ENCODE results near the gene PRDM16.

Gene PRDM16

DNA sequence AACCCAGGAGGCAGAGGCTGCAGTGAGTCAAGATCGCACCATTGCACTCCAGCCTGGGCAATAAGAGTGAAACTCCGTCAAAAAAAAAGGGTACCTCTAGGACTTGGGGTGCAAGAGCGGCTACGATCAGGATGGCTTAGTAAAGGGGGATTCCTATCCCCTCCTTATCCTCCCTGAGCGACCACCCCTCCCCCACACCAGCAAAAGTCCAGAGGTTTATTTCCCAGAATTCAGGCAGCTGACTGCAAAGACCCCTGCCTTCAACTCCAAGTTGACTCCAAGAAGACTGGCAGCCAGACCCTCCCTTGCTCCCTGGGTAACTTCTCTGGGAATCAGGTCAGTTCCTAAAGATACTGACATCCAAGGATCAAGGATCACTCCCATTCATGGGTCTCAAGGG is 12.4 kb upstream of the PRDM16 start:
- DNase-seq: no peak

DNA sequence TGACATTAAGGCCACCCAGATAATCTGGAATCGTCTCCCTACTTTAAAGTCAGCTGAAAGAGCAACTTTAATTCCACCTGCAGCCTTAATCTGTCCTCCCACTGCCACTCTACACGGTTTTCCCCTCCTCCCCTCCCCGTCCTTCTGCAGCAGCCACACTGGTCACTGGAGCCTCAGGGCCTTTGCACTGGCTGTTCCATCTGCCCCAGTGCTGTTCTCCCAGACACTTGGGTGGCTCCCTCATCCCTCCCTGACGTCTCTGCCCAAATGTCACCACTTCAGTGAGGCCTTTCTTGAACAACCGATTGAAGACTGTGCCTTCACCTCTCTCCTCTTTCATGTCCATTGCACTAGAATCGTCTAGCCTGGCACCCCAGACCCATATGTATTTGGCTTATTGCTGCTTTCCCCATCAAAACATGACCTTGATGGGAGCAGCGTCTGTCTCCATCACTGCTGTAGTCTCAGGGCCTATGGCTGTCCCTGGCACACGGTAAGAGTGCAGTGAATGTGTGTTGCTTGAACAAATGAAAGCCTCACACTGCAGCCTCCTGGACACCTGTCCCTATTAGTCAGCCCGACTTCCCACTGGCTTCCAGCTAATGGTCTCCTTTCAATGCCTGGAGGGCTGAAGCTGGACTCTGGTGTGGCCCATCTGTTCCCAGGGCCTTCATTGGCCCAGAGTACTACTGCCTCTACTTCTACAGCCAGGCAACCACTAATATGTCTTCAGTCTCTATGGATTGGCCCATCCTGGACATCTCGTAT is 10.6 kb upstream of the PRDM16 start:
- no peak for DNase-seq

DNA sequence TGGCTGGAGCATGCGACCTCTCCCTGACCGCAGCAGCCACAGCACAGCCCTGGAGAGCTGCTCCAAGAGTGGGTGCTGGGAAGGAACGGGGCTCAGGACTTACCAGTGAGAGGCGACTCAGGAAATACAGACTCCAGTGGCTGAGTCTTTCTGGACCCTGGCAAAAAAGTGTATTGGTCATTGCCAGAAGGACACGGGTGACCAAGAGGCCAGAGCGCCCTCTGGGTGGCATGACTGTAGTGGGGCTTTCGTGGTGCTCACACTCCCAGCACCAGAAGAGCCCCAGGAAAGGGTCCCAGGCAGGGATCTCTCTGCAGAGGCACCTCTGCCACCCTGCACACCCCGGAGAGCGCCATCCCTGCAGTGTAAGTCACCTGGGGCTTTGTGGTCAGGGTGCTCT is 8.9 kb upstream of the PRDM16 start:
- no peak for DNase-seq

DNA sequence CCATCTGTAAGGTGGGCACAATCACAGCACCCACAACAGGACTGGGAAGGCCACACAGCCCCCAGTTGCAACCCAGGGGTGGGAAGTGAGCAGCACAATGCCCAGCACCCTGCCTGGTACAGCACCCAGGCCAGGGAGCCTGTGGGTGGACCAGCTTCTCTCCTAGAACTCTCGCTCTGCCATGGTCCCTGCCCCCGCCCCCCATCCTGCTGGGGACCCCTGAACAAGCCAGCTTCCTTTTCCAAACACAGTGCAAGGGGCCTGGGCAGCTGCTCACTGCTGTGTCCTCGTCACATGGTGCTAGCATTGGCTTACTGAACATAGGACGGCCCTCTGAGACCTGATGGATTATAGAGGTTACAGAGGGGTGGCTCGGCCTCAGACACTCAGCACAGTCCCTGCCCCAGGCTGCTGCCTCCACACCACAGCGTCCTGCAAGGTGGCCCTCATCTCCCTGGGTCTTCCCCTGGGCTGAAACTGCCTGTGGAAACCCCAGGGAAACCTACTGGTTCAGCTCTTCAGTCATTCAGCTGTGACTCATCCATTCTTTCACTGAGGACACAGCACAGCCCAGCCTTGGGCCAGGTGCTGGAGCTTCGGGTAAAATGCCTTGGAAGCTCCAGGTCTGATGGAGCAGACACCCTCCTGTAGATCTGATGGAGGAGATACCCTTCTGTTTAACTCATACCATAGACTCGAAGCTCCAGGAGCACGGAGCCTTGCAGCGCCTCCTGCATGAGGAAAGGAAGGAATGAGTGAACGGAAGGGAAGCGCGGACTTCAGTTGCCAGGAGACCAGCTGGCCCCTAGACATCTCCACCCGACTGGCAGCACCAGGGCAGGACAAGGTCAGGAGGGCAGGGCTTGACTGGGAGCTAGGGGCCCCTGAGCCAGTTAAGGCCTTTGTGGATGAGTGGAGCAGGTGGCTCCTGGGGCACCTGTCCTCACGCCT is 8.1 kb upstream of the PRDM16 start:
- DNase-seq: no peak

DNA sequence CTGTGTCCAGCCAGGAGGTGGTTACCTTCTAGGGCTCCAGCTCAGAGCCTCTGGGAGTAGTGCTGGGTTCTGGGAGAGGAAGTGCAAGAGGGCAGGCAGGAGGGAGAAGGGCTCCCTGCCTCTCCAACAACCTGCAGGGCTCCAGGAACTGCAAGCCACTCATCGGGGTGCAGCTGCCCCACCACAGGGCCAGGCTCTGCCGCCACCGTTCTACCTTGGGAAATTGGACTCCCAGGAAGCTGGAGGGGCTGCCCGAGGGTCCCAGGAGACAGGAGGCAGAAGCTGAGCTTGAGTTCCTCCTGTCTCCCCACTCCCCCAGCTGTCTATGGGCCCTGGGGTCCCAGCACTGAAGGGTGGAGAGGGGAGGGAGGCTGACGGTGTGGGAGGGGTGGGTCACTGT is 7.4 kb upstream of the PRDM16 start:
- no peak for DNase-seq

DNA sequence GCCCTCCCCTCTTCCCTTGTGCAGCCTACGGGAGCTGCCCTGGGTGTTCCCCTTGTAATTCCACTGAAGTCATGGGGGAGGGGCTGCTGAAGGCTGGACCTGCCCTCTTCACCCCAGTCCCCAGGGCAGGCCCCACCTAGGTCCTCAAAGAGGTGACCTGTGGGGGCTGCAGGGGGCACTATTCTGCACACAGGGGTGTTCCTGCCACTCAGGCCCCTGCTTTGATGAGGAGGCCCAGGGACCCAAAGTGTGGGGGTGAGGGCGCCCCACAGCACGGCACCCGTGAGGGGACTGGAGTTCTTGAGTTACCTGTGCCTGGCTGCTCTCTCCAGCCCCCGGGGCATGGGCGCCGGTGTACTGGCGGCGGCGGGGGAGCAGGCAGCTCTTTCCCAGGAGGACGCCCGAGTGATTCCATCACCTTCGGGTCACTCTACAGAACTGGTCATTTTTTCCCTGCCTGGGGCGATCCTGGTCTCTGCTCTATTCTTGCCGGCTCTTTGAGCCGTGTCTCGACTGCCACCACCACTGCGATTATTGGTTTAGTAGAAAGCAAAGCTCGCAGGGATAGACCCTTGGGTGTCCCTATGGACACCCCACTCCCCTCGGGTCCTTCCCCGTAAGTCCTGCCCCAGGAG is 6.9 kb upstream of the PRDM16 start:
- DNase-seq: no peak

DNA sequence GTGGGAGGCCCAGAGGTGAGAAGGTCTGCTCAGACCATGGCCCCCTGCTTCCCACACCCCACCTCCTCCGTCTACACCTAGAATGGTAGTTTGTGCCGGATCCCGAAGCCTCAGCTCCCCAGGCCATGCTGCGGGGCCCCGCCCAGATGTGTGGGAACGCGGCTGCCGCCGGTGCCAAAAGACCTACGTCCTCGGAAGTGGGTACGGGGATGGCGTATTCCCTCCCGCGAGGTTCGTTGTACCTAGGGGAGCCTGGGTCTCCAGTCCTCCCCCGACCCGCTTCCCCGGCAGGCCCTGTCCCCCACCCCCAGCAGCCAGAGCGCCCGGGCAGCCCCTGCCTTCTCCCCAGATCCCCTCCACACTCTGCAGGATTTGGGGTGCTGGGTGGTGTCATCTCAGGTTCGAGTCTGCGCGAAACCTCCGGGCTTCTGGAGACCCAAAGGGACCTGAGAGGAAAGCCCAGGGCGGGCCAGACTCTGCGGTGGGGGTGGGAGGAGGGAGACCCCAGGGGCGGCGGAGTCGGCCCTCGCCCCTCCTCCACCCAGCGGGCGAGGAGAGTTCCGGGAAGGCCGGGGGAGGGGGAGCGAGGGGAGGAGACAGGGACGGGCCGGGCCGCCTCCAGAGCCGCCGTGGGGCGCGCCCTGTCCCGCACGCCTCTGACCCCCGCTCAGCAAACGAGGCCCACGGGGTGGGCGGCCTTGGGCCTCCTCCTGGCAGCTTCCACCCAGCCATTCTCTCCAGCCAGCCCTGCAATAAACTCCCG is 6.2 kb upstream of the PRDM16 start:
- DNase-seq: no peak

DNA sequence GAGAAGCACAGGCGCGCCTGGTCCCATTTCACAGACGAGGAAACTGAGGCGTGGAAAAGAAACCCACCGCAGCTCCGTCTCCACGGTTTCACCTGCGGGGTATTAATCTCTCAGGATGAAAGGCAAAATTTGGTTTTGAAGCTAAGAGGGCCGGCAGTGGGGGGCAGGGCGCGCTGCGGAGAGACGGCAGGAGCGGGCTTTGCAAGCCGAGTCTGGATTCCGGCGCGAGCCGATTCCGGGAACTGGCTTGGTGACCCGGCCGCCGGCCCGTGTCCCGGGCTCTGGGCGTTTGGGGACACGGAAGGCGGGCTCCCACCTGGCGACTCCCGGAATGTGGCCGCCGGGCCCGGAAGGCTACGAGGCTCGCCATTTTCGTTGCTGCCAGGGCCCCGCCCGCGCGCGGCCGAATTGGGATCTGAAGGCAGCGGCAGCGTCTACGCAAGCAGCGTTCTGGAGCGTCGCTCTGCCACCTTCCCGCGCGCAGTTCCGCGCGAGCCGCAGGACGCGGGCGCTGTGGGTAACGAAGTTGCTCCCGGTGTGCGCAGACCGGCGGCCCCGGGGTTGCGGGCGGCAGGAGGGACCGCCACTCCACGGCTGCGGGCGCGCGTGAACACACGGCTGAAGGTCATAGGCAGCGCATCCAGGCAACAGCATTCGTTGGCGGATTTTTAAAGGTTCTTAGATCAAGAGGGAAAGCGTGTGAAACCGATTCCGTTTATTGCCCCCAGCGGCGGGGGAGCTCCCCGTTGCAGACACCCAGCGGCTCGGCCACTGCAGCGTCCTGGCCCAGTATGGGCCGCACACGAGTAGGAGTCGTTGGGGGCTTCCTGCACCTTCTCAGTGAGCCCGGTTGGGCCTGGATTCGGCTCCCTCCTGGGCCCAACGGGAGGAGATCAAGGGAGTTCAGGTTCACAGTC is 5.4 kb upstream of the PRDM16 start:
- no peak for DNase-seq

DNA sequence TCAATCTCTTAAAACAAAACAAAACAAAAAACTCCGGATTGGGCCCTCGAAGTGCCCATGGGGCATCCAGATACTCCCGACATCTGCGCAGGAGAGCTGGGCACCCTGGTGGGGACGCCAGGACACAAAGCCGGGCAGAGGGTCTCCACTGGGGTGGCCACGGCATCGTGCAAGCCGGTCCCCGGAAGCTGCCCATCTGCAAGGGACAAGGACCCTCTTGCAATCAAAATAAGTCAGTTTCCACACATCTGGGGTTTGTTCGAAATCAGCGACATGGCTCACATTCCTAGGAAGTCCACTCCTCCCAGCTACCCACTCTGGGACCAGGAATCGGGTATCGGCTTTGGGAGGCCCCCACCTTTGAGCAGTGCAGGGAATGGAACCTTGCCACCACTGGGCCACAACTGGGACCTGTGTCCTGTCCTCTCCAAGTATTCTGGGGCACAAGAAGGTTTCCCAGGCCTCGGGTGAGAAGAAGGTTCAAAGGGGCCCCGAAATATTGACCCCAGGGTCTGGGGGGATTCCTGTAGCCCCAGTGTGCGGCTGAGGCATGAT is 4.6 kb upstream of the PRDM16 start:
- DNase-seq: no peak

DNA sequence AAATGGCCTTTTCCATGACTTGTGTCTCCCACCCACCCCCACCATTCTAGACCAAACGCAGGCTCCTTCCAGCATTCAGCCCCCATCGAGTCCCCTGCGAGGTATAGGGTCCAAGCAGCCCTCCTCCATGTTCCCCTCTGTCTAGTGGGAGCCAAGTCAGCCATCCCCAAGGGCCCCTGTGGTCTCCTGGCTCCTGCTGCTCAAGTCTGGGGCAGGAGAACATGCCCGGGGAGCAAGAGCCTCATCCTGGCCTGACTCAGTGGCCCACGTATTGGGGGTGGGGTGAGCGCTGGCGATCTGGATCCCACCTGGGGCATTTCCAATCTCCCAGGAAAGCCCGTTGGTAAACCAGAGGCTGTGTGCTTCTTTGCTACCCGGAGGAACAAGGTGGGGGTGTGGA is 4.1 kb upstream of the PRDM16 start:
- DNase-seq: no peak

DNA sequence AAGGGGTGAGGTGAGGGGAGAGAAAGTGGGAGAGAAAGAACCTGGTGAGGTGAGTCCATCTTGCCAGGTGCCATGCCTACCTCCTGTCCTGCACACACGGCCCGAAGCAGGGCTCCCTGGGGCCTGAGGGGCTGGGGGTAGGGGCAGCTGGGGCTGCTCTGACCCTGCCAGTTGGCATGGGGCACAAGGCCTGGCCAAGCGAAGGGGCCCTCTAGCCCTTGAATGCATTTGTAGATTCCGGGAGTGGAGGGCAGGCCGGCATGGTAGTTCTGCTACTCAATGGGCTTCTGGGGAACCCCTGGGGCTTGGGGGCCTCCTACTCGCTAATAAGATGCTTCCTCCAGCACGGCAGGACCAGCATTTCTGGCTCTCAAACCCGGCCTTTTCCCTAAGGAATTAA is 3.6 kb upstream of the PRDM16 start:
- no peak for DNase-seq

DNA sequence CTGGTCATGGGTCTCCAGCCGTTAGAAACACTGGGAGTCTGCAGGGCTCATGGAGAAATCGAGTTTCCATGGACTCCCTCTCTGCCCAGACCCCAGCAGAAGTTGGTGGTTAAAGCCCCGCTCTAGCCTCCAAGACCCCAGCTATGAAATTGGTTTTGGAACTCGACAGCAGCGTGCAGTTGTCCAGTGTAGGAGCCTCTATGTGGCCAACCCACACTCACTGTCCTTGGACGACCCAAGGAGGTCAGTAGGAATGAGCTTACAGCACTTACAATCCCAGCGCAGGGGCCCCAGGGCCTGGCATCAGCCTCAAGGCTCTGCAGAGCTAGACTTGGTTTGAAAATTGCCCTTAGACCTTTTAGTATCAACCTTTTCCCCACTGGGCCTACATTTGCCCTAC is 3.2 kb upstream of the PRDM16 start:
- no peak for DNase-seq

DNA sequence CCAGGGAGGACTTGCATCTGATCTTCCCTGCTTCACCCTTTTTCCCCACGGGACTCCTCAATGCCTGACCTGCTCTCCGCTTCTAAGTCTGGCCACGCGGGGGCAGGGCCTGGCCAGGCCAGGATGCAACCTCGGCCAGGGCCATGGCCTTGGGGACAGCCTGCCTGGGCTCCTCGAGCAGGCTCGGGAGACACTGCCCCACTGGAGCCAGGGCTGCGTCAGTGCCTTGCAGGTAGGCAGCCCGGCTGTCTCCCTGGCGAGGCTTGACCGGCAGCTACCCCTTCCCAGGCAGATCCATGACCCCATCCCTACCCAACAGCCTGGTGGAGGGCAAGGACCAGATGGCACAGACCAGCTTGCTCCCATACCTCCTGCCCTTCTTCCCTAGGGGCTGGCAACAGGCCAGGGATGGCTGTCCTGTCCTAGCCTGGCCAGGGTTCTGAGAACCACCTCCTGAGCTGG is 2.7 kb upstream of the PRDM16 start:
- peak; percentile 24 for DNase-seq

DNA sequence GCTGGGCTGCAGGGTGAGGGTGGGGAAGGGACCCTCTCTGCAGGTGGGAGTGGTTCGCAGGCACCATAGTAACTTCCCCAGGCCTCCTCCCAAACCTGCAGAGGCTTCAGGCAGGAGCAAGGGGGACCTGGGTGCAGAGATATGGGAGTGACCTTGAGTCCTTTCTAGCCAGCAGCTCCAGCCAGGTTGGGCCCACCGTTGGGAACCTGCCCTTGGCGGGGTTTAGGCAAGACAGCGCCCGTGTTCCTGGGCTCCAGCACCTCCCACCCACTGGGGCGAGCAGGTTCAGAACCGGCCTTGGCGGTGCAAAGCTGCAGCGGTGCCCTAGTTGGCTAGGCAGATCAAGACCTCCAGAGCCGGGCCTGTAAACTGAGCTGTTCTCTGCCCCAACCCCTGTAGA is 2.2 kb upstream of the PRDM16 start:
- no peak for DNase-seq

DNA sequence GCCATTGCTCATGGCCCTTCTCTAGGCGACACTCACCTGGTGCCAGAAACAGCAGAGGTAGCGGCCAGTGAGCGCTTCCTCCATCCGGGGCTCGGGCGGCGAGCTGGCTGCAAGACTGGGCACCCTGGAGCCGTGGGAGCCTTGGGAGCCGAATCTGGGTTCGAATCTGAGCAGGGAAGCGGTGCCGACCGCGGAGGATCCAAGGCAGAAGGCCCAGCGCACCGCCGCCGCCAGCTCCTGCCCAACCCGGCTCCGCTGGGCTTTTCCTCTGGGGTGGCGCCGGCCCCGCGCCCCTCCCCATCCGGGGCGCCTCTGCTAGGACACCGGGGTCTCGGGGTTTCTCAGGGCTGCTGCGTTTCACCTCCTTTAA is 1.7 kb upstream of the PRDM16 start:
- DNase-seq: no peak

DNA sequence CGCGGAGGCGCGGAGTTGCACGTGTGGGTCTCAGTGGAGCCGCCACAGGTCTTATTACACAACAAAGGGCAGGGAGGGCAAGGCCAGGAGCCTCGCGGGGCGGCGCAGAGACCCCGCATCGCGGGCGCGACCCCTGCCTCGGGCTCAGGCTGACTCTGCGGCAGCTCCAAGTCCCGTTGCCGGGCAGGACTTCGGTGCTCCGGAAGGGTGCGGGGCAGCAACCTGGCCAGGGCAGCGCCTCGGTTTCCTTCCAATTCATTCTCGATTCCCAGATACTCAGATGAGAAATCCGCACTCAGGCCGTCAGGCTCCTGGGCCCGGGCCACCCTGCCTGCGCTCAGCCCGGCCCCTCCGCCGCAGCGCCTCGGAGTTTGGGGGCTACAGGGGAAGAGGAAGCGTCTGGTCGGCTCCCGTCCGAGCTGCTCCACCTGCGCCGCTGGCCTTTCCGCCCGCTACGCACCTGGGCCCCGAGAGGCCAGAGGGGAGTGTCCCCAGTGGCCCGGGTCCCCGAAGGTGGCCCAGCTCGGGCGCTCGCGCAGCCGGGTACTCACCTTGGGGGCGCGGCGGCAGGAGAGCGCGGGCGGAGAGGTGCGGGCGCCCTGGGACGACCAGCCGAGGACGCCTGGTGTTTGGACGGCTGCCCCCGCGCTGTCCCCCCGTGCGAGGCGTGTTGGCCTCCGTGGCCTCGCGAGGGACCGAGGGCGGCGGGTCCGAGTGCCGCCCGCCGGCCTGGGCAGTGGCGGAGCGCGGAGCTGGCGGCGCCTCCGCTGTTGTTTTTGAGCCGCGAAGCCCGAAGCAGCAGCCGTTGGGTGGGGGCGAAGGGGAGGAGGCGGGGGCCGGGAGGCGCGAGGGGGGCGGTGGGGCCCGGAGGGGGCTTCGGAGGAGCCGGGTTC is 1.1 kb upstream of the PRDM16 start:
- DNase-seq: no peak

DNA sequence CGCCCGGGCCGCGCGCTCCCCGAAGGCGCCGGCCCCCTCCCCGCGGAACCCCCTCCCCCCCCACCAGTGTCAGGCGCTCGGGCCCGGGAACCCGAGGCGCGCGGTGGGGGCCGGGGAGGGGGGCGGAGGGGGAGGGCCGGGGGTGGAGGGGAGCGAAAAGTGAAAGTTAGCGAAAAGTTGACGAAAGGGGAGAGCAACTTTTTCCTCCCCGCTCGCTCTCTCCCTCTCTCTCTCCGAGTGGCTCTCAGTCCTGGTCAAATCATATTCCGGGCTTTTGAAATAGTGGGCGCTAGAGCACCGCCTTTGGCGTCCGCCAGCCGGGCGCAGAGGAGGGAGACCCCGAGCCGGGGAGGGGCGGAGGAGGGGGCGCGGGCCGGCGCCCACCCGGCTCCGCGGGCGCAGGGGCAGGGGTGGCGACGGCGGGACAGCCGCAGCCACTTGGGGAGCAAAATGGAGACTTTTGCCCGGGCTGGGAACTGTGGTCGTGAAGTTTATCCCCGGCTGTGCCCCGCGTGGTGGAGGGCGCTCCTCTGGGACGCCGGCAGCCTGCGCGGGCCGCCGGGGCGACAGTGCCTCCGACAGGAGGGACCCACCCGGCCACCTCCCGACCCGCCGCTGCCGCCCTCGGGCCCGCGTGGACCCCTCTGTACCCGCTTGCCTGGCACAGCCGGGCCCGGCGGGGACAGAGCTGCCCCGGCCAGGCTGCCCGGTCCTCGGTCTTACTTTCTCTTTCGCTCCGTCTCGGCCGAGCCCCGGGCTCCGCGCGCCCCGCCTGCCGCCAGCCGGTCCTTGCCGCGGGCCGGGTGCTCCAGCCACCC is 697 bp downstream of the PRDM16 start:
- DNase-seq: peak; percentile 48

DNA sequence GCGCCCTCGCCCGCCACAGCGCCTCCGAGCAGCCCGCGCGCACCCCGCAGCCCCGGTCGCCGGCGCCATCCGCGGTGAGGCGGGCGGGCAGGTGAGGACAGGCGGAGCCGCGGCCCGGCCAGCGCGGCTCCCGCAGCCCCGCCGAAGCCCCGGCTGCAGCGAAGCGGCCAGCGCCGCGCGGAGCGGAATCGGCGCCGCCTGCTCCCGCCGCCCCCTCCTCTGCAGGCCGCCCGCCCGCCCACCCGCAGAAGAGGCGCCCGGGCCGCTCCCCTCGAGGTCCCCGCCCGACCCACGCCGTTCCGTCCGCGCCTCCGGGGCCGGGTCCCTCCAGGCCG is 1.3 kb downstream of the PRDM16 start:
- no peak for DNase-seq

All from OCI-M1 (cell line).